Measurements from ENCODE around the gene CUX1. TPM values are rescaled to one million over a fixed set of nuclear protein-coding genes. Genes with fewer than 3 reads are reported as not detected.

CUX1 gene
- total RNA-seq, 4 donors from 2014 or later = 93.8 to 156 (median 112) TPM

- no peak overlapping the region for H3K27ac ChIP-seq
- no peak for TF ChIP-seq POLR2A (IDR thresholded peaks at IDR 0.05)
- no peak for TF ChIP-seq CTCF (IDR thresholded peaks at IDR 0.05)
- DNase-seq = no peak
- peaks cover 13 to 15% of the 10 kb centered on the region in 2 donors for H3K4me1 ChIP-seq
- H3K4me3 ChIP-seq (replicated peaks in 1 of 3) = peak overlapping the region in 1 of 3 donors; percentile 73
- no peaks in the 10 kb centered on the region for H3K36me3 ChIP-seq
- H3K27me3 ChIP-seq = no peaks in the 10 kb centered on the region
- WGBS, 2 donors = 37 to 43% methylated on average over 5 of the region's 5 CpGs
- intact Hi-C loops (cut with DNase I) = loop anchor here (2.0 to 10.0 kb wide), 3 partner anchors 125 to 421 kb away; no protein-coding TSS in a partner anchor
- no peaks in the 10 kb centered on the region for H3K9me3 ChIP-seq
Measured at GRCh38 chr7:101813402-101814019, 3.9 kb upstream of the CUX1 start.

- intact Hi-C loops (cut with DNase I) = loop anchor here (2.0 to 10.0 kb wide), 3 partner anchors 126 to 420 kb away; no protein-coding TSS in a partner anchor
- peak overlapping the region in 1 of 3 donors; percentile 84 for H3K27ac ChIP-seq
- H3K4me3 ChIP-seq (replicated peaks in 1 of 3) = peak overlapping the region; percentile 15 to 73 (median 22)
- 1 to 3% methylated on average over 23 to 25 of the region's 74 CpGs for WGBS, 2 donors
- no peaks in the 10 kb centered on the region for H3K36me3 ChIP-seq
- peaks cover 22 to 24% of the 10 kb centered on the region in 2 donors for H3K4me1 ChIP-seq
- no peaks in the 10 kb centered on the region for H3K9me3 ChIP-seq
- no peaks in the 10 kb centered on the region for H3K27me3 ChIP-seq
- DNase-seq = peak; percentile 72 to 76
- TF ChIP-seq CTCF (IDR thresholded peaks at IDR 0.05) (peak; percentile 14 to 73 (median 49)), POLR2A (IDR thresholded peaks at IDR 0.05) (no peak)
Measured at GRCh38 chr7:101814081-101814990, 3.1 kb upstream of the CUX1 start.

GRCh38 chr7:101814991-101815825 lies 2.2 kb upstream of the CUX1 start:
- TF ChIP-seq CTCF (IDR thresholded peaks at IDR 0.05) (peak in 3 of 6 experiments; percentile 27 to 75 (median 38)), POLR2A (IDR thresholded peaks at IDR 0.05) (no peak)
- H3K27me3 ChIP-seq = no peaks in the 10 kb centered on the region
- DNase-seq = peak; percentile 48 to 60
- no peaks in the 10 kb centered on the region for H3K9me3 ChIP-seq
- H3K27ac ChIP-seq = peak overlapping the region; percentile 13 to 84 (median 71)
- intact Hi-C loops (cut with DNase I) = loop anchor here (2.0 to 10.0 kb wide), 5 partner anchors 73 to 420 kb away; no protein-coding TSS in a partner anchor
- peak overlapping the region; percentile 15 to 73 (median 22) for H3K4me3 ChIP-seq (replicated peaks in 1 of 3)
- H3K4me1 ChIP-seq = peaks cover 22 to 28% of the 10 kb centered on the region in 2 donors
- no peaks in the 10 kb centered on the region for H3K36me3 ChIP-seq
- WGBS, 2 donors = 0% methylated on average over 3 to 11 of the region's 89 CpGs

GRCh38 chr7:101815826-101816594 lies 1.4 kb upstream of the CUX1 start:
- intact Hi-C loops (cut with DNase I) = loop anchor here (2.0 to 10.0 kb wide), 5 partner anchors 74 to 419 kb away; no protein-coding TSS in a partner anchor
- peak; percentile 74 to 76 for DNase-seq
- Histone ChIP-seq H3K27ac (peak overlapping the region; percentile 52 to 70 (median 66)), H3K36me3 (no peaks in the 10 kb centered on the region), H3K4me3 (replicated peaks in 1 of 3) (peak overlapping the region in 2 of 3 donors; percentile 42 to 73), H3K27me3 (no peaks in the 10 kb centered on the region), H3K4me1 (peaks cover 22 to 28% of the 10 kb centered on the region in 2 donors), H3K9me3 (no peaks in the 10 kb centered on the region)
- TF ChIP-seq POLR2A (IDR thresholded peaks at IDR 0.05) (peak in 1 of 2 donors; percentile 22), CTCF (IDR thresholded peaks at IDR 0.05) (peak in 1 of 6 experiments; percentile 9)
- WGBS, 2 donors = 0% methylated on average over 13 of the region's 113 CpGs; no CpG with 5 or more reads in 1 of the 2 donors
